Skeletal muscle satellite cell (primary cell): ENCODE results near the gene PITPNM3.

Source experiments
- H3K27me3 ChIP-seq: 2 replicates; pipeline ENCODE4 v1.7.0; 2013; ENCODE audit warnings: low read length; ENCODE audit not compliant: control insufficient read depth, insufficient read depth
- H3K36me3 ChIP-seq: 2 replicates; pipeline ENCODE4 v1.7.0; 2013; ENCODE audit warnings: mild to moderate bottlenecking, control low read depth, low read length; ENCODE audit not compliant: insufficient read depth
- H3K4me1 ChIP-seq: 2 replicates; pipeline ENCODE4 v1.7.0; 2013; ENCODE audit warnings: low read length; ENCODE audit not compliant: control insufficient read depth, insufficient read depth
- H3K4me2 ChIP-seq: 2 replicates; pipeline ENCODE4 v1.7.0; 2013; ENCODE audit warnings: mild to moderate bottlenecking, low read length
- H3K4me3 ChIP-seq: 2 replicates; pipeline ENCODE4 v1.7.0; 2013; ENCODE audit warnings: low read length
- H3K9ac ChIP-seq: 2 replicates; pipeline ENCODE4 v1.7.0; 2013; ENCODE audit warnings: mild to moderate bottlenecking, low read depth, low read length, moderate library complexity
- H3K9me3 ChIP-seq: replicated peaks from 2 replicates; pipeline ENCODE4 v1.7.0; 2013; ENCODE audit warnings: mild to moderate bottlenecking, control low read depth, low read length

Gene PITPNM3

DNA sequence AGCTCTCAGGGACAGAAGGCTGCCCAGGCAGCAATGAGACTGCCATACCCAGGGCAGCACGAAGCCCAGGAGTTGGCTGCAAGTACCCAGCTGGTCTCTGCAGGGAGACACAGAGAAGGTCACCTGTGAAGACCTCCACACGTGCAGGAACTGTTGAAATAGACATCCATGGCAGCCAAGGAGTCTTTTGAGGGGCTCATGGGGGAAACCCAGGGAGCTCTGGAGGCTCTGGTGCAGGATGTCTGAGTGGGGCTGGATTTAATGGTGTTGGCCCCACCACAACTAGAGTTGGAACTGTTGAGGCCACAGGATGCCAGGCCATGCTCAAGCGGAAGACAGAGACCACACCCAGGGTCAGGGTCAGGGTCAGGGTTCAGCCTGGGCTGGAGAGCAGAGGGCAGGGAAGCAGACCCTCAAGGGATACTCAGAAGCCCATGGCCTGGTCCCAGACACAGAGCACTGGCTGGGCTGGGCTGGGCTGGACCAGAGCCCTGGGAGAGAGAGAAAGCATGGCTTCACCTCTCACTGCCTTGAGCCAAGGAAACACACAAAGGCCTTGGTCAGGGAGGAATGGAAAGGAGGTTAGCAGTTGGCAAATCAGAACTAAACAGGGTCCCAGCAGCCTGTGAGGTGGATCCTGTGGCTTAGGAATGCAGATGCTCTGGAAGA is 21.4 kb downstream of the PITPNM3 start:
- H3K27me3 ChIP-seq = no peaks in the 10 kb centered on the region
- H3K9ac ChIP-seq = no peak overlapping the region
- H3K4me2 ChIP-seq = no peak overlapping the region

DNA sequence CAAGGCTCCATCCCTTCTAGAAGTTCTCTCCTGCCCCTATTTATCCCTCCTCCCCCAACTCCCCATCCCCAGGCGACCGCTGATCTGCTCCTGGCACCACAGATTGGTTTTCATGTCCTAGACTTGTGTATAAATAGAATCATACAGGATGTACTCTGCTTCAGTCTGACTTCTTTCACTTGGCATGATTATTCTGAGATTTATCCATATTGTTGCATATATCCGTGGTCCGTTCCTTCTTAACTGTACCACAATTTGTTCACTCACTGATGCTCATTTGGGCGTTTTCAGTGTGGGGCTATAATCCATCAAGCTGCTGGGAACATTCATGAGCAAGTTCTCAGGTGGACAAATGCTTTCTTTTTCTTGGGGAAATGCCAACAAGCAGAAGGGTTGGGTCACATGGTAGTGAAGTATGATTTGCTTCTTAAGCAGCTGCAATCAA is 23.9 kb downstream of the PITPNM3 start:
- Histone ChIP-seq H3K4me2 (no peak overlapping the region), H3K4me1 (no peaks in the 10 kb centered on the region), H3K4me3 (no peak overlapping the region), H3K9ac (no peak overlapping the region), H3K27me3 (no peaks in the 10 kb centered on the region), H3K36me3 (no peaks in the 10 kb centered on the region), H3K9me3 (no peaks in the 10 kb centered on the region)

More for the DNA sequence above, 21.4 kb downstream of the PITPNM3 start:
- H3K4me3 ChIP-seq = no peak overlapping the region
- H3K4me1 ChIP-seq = no peaks in the 10 kb centered on the region
- H3K36me3 ChIP-seq = no peaks in the 10 kb centered on the region
- H3K9me3 ChIP-seq = peaks cover 1% of the 10 kb centered on the region

DNA sequence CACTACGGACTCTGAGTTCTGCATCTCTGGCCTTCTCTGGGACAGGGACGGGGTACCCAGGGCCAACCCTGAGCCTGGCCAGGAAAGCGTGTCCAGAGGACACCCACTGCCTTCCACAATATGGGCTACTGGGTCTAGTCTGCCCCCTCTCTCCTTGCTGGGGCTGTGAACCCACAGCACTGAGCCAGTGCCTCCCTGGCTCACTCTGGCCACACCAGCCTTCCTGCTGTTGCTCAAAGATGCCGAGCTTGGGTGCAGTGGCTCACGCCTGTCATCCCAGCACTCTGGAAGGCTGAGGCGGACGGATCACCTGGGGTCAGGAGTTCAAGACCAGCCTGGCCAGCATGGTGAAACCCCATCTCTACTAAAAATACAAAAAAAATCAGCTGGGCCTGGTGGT is 24.8 kb downstream of the PITPNM3 start:
- Histone ChIP-seq H3K9ac (no peak overlapping the region), H3K4me3 (no peak overlapping the region), H3K4me2 (no peak overlapping the region), H3K36me3 (no peaks in the 10 kb centered on the region), H3K9me3 (no peaks in the 10 kb centered on the region), H3K4me1 (no peaks in the 10 kb centered on the region), H3K27me3 (no peaks in the 10 kb centered on the region)

DNA sequence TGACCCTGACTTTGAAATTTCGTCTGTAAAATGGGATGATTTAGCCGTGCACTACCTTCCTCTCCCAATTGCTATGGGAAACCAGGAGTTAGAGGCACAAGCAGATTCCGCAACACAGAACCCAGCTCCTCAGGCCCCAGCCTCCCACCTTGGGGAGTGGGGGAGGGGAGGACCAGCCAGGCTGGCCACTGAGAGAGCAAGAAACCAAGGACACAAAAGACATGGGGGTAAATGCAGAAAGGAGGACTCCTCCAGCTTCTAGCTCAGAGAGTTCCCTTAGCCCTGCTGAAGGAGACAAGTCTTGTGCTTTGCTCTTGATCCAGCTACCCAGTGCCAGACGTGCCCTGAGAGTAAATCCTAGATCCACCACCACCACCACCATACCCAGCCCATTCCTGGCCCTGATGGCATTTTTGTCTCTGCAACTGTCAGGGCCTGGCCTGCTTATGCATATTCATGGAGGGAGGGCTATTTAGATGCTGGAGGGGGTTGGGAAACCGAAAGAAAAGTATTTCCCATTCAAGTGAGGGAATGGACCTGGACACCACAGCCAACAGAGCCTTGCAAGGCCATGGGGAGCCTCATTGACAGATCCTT is 25.9 kb downstream of the PITPNM3 start:
- Histone ChIP-seq H3K36me3 (no peaks in the 10 kb centered on the region), H3K9ac (no peak overlapping the region), H3K4me2 (no peak overlapping the region), H3K4me3 (no peak overlapping the region), H3K4me1 (no peaks in the 10 kb centered on the region), H3K27me3 (no peaks in the 10 kb centered on the region), H3K9me3 (no peaks in the 10 kb centered on the region)

DNA sequence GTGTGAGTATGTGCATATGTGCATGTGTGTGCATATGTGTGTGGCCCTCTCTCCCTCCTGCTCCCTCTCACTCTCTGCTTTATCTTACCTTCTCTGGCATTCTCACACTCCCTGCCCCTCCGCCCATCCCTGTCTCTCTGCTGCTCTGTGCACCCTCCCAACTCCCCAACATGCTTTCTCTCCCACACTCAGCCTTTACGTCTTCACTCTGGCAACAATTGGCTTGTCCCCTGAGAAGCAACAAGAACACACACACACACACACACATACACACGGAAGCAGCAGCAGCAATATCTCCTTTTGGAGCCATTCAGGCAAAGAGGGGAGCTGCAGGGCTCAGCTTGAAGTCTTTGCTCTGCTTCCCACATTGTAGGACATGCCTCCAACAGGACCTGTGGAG is 27.8 kb downstream of the PITPNM3 start:
- Histone ChIP-seq H3K9ac (no peak overlapping the region), H3K4me2 (no peak overlapping the region), H3K4me3 (no peak overlapping the region), H3K9me3 (no peaks in the 10 kb centered on the region), H3K27me3 (no peaks in the 10 kb centered on the region), H3K4me1 (peaks cover under 1% of the 10 kb centered on the region), H3K36me3 (no peaks in the 10 kb centered on the region)

DNA sequence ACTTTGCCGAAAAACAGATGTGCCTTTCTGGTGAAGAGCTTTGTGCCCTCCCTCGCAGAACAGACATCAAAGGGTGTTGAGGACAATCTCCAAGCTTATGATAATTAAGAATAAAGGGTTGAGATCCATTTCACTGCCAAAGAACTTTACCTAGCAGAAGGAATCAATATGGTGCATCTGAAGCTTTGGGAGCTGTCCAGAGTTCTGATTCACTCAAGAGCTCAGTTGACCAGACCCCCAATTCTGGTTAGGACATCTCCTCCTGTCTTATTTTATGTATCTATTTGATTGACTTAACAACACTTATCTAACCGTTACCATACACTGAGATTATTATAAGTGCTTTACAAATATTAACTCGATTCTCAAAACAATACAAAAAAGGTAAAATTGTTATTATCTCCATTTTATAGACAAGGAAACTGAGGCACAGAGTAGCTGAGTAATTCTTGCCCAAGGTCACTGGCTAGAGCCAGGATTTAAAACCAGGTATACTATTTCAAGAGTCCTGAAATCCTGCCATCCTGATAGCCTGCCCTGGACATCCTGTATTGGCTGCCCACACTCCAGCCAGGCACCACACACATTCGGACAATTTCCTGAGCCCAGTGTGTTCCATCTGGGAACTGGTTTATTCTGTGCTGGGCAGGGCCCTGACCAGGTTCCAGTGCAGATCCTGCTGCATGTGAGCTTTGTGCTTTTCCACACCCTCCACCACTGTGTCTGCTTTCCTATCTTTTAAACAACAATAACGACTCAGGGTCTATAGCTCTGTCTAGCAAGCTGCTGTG is 29.8 kb downstream of the PITPNM3 start:
- Histone ChIP-seq H3K27me3 (no peaks in the 10 kb centered on the region), H3K4me3 (no peak overlapping the region), H3K9ac (no peak overlapping the region), H3K4me1 (peaks cover 5% of the 10 kb centered on the region), H3K9me3 (no peaks in the 10 kb centered on the region), H3K36me3 (no peaks in the 10 kb centered on the region), H3K4me2 (no peak overlapping the region)

DNA sequence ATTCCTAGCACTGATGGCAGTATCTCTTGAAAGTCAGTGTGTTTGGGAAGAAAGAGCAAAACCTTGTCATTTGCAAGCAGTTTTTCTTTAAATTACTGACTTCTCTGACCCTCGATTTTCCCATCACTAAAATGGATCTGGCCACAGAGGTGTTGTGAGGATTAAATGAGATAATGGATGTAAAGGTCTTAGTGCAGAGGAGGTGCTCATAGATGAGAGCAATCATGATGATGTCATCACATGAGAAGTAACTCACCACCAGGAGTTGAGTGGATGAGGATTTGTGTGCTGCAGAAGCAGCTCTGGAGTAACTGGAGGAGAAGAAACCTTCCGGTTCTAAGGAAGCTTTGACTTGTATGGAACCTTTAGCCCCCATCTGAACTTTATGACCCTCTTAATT is 30.6 kb downstream of the PITPNM3 start:
- Histone ChIP-seq H3K4me1 (peaks cover 5% of the 10 kb centered on the region), H3K4me3 (no peak overlapping the region), H3K9me3 (no peaks in the 10 kb centered on the region), H3K9ac (no peak overlapping the region), H3K4me2 (no peak overlapping the region), H3K27me3 (no peaks in the 10 kb centered on the region), H3K36me3 (no peaks in the 10 kb centered on the region)

DNA sequence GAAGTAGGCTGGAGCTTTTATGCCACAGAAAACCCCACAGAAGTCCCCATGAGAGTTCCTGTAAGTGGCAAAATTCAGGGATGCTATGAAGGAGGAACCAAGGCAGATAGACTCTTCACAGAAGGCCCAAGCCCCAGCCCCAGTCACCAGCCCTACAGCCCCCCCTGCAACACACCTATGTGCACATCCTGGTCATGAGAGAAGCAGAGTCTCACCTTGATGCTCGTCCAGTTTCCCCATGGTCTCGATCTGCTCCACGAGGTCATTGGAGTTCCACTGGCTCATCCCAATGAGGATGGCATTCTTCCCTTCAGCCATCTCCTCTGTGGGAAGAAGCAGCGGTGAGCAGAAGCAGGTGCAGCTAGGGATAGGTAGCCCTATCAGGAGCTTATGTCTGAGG is 31.2 kb downstream of the PITPNM3 start:
- Histone ChIP-seq H3K4me1 (peaks cover 5% of the 10 kb centered on the region), H3K4me3 (no peak overlapping the region), H3K36me3 (no peaks in the 10 kb centered on the region), H3K27me3 (no peaks in the 10 kb centered on the region), H3K4me2 (no peak overlapping the region), H3K9me3 (no peaks in the 10 kb centered on the region), H3K9ac (no peak overlapping the region)

DNA sequence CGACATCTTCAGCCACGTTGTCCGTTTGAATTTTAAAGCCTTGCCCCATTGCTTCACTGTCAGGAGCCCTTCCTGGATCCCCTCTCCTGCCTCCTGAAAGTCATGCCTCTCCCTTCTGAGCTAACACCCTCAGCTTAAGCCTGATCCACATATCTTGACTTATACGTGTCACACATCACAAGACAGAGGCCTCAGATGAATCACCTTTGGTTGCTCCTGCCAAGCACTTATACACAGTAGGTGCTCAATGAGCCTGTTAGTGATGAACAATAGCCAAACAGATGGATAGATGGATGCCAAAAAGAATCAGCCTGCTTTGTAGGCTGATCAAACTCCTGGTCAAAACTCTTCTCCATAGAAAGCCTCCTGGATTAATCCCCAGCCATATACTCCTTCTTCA is 31.8 kb downstream of the PITPNM3 start:
- H3K36me3 ChIP-seq = no peaks in the 10 kb centered on the region
- H3K9ac ChIP-seq = no peak overlapping the region
- H3K27me3 ChIP-seq = no peaks in the 10 kb centered on the region
- H3K4me2 ChIP-seq = no peak overlapping the region
- no peak overlapping the region for H3K4me3 ChIP-seq
- no peaks in the 10 kb centered on the region for H3K9me3 ChIP-seq
- H3K4me1 ChIP-seq = peaks cover 5% of the 10 kb centered on the region

DNA sequence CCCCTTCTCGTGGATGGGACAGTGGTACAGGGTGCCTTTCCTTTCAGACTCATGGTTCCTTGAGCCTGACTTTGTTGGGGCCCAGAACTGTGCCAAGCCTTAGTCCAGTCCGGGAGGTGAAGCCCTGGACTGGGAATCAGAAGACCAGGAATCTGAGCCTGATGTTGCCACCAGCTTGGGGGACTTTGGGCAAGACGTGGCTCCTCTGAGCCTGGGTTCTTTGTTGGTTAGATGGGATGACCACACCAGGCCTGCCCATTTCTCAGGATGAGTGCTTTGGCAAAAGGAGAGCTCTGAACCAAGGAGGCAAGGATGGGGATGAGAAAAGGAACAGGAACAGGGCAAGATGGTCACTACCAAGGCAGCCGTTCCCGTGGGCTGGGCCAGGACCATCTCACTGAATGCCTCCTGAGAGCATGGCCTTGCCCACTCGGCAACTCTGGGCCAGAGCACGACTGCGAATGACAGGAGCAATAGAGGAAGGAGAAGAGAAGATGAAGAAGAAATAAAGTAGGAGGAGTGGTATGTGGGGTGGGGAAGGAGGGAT is 32.5 kb downstream of the PITPNM3 start:
- H3K4me3 ChIP-seq = no peak overlapping the region
- no peak overlapping the region for H3K9ac ChIP-seq
- peaks cover 5% of the 10 kb centered on the region for H3K4me1 ChIP-seq
- H3K36me3 ChIP-seq = no peaks in the 10 kb centered on the region
- H3K9me3 ChIP-seq = no peaks in the 10 kb centered on the region
- H3K27me3 ChIP-seq = no peaks in the 10 kb centered on the region
- H3K4me2 ChIP-seq = no peak overlapping the region

DNA sequence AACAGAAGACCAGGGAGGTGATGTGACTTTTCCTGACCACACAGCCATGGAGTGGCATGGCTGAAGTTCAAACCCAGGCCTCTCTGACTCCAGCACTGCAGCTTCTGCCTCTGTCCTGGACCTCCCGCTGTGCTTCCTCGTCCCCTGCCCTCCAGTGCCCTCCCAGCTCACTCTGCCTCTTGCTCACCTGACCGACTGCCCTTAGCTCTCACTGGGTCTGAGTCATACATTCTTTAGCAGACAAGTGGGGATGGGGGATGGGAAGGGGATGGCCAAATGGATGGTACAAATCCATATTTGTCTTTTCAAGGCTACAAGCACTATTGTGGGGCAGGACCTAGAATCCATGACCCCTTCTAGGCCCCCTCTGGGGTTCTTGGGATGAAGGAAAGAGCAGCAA is 33.0 kb downstream of the PITPNM3 start:
- H3K4me3 ChIP-seq = no peak overlapping the region
- H3K4me1 ChIP-seq = peaks cover 5% of the 10 kb centered on the region
- no peaks in the 10 kb centered on the region for H3K27me3 ChIP-seq
- no peaks in the 10 kb centered on the region for H3K36me3 ChIP-seq
- H3K9ac ChIP-seq = no peak overlapping the region
- H3K9me3 ChIP-seq = no peaks in the 10 kb centered on the region
- no peak overlapping the region for H3K4me2 ChIP-seq
